ENCODE results near the gene NAA15. TPM values are rescaled to one million over a fixed set of nuclear protein-coding genes. Genes with fewer than 3 reads are reported as not detected.
"Not testable (repeated sequence)": the region's sequence is repeated elsewhere in the genome, so short reads cannot be mapped to it uniquely, and the experiment has no call there.

Gene NAA15
- 6.4 TPM for total RNA-seq

DNA sequence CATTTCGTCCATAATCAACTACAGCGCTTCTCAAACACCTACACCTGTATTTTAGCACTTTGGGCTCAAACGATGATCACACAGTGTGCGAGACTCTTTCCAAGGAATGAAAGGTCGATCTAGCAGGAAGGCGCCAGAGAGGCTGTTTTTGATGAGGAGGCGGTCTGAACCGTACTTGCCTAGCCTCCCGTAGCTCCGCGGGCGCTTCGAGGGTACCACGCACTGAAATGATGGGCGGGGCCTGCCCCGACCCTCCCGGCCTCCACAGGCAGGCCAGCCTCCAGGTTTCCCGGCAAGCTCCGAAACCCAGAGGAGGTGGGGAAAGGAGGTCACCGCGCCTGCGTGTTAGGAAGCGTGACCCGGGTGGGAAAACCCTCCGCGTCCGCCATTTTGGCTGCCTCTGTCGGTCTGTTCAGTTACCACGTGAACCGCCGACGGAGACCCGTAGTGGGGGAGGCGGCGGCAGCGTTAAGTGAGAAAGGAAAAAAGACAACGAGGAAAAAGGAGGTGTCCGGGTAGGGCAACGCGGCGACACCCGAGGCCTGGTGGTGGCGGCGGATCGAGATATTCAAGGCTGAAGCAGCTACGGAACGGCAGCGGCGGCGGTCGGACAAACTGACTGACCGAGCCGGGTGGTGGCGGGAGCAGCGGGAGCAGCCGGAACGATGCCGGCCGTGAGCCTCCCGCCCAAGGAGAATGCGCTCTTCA, at the start of gene NAA15:
Gene NAA15 (plus strand): TSS at position 393 of the 708 bp plus-strand sequence. CDS start 273 bp downstream, at position 666.
- peak within 1 kb of the TSS; percentile 78 to 99 for H3K4me3 ChIP-seq
- H3K27ac ChIP-seq, result peak within 1 kb of the TSS; percentile 92 to 95
- intact Hi-C loops (cut with DNase I), result loop anchor here (1.0 to 5.0 kb wide), 4 partner anchors 123 to 1921 kb away; partner anchors contain the start of gene ZNF330
- no peaks in the 10 kb centered on the region for H3K36me3 ChIP-seq
- no peaks in the 10 kb centered on the region for H3K9me3 ChIP-seq
- TF ChIP-seq, protein P1, sequence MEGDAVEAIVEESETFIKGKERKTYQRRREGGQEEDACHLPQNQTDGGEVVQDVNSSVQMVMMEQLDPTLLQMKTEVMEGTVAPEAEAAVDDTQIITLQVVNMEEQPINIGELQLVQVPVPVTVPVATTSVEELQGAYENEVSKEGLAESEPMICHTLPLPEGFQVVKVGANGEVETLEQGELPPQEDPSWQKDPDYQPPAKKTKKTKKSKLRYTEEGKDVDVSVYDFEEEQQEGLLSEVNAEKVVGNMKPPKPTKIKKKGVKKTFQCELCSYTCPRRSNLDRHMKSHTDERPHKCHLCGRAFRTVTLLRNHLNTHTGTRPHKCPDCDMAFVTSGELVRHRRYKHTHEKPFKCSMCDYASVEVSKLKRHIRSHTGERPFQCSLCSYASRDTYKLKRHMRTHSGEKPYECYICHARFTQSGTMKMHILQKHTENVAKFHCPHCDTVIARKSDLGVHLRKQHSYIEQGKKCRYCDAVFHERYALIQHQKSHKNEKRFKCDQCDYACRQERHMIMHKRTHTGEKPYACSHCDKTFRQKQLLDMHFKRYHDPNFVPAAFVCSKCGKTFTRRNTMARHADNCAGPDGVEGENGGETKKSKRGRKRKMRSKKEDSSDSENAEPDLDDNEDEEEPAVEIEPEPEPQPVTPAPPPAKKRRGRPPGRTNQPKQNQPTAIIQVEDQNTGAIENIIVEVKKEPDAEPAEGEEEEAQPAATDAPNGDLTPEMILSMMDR (IDR thresholded peaks at IDR 0.05), result no peak
- no peaks in the 10 kb centered on the region for H3K27me3 ChIP-seq
- H3K4me1 ChIP-seq, result peaks cover 3 to 34% of the 10 kb centered on the region in 2 donors
- DNase-seq (ENCODE audit: low spot score in 2 of 2), result peak; percentile 93 to 99

DNA sequence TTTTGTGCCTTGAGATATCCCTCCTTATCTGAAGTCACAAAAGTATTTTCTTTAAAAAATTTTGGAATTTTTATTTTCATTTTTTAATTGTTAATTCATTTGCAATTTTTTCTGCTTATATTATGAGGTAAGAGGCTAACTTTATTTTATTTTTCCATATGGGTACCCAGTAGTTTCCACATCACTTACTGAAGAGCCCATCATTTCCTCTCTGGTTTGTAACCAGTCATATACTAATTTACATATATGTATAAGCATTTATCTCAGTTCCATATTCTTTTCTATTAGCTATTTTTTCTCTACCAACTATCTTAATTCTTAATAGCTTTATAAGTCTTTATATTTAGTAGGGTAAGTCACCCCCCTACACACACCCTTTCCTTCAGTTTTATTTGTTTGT, 48.3 kb upstream of the NAA15 start:
- no peaks in the 10 kb centered on the region for H3K27me3 ChIP-seq
- no peak for DNase-seq (ENCODE audit: low spot score in 2 of 2)
- H3K4me1 ChIP-seq, result peaks cover 2 to 4% of the 10 kb centered on the region in 2 donors
- H3K9me3 ChIP-seq, result no peaks in the 10 kb centered on the region
- no peak overlapping the region for H3K4me3 ChIP-seq
- intact Hi-C loops (cut with DNase I), result no loop called here
- TF ChIP-seq, protein P1 (IDR thresholded peaks at IDR 0.05), result no peak
- no peaks in the 10 kb centered on the region for H3K36me3 ChIP-seq
- no peak overlapping the region for H3K27ac ChIP-seq

DNA sequence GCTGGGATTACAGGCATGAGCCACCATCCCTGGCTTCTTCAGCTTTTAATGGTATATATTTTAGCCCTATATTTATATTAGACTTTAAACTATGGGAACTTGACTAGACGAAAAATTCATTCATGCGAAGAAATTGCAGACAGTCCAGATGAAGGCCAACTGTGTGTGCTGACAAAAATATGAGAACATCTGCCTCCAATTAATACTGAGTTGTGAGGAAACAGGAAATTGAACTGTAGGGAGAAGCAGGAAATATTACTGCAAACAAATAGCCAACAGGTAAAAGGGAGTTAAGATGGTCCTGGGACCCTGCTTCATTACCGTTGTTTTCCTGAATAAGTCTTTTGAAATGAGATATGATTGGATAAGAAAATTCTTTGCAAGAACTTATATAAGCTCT, 47.6 kb upstream of the NAA15 start:
- no peak for DNase-seq (ENCODE audit: low spot score in 2 of 2)
- TF ChIP-seq, protein P1 (IDR thresholded peaks at IDR 0.05), result no peak
- H3K36me3 ChIP-seq, result no peaks in the 10 kb centered on the region
- H3K4me1 ChIP-seq, result peaks cover 2 to 4% of the 10 kb centered on the region in 2 donors
- intact Hi-C loops (cut with DNase I), result no loop called here
- no peak overlapping the region for H3K4me3 ChIP-seq
- no peaks in the 10 kb centered on the region for H3K27me3 ChIP-seq
- H3K9me3 ChIP-seq, result no peaks in the 10 kb centered on the region
- no peak overlapping the region for H3K27ac ChIP-seq

DNA sequence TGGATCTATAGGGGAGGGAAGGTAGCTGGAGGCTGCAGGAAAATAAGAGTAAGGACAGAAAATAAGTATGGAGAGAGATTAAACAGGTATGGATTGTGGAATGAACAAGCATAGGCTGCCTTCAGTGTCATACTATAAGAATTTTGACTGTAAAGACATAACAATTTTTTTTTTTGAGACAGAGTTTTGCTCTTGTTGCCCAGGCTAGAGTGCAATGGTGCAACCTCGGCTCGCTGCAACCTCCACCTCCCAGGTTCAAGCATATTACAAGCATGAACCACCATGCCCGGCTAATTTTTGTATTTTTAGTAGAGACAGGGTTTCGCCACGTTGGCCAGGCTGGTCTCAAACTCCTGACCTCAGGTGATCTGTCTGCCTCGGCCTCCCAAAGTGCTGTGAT, 45.7 kb upstream of the NAA15 start:
- H3K4me3 ChIP-seq; DNase-seq (ENCODE audit: low spot score in 2 of 2); H3K27ac ChIP-seq; intact Hi-C loops (cut with DNase I); H3K4me1 ChIP-seq; H3K36me3 ChIP-seq; H3K9me3 ChIP-seq; H3K27me3 ChIP-seq: not testable (repeated sequence)

DNA sequence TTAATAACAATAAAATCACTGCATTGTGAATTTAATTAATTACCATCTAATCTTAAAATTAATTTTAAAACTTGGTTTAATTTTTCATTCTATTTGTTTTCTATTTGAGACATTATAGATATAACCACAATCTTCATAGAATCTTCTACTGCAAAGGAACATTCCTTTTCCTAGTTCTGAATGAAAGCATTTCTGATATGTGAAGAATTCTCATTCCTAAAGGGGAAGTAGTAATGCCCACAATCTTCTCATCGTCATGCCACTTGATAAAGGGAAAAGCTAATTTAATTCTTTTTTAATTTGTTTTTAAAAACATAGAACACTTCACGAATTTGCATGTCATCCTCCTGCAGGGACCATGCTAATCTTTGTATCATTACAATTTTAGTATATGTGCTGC, 45.0 kb upstream of the NAA15 start:
- H3K36me3 ChIP-seq, result no peaks in the 10 kb centered on the region
- no peaks in the 10 kb centered on the region for H3K4me1 ChIP-seq
- H3K27ac ChIP-seq, result no peak overlapping the region
- H3K4me3 ChIP-seq, result no peak overlapping the region
- intact Hi-C loops (cut with DNase I), result no loop called here
- no peak for DNase-seq (ENCODE audit: low spot score in 2 of 2)
- H3K9me3 ChIP-seq, result no peaks in the 10 kb centered on the region
- TF ChIP-seq, protein P1 (IDR thresholded peaks at IDR 0.05), result no peak
- H3K27me3 ChIP-seq, result no peaks in the 10 kb centered on the region

DNA sequence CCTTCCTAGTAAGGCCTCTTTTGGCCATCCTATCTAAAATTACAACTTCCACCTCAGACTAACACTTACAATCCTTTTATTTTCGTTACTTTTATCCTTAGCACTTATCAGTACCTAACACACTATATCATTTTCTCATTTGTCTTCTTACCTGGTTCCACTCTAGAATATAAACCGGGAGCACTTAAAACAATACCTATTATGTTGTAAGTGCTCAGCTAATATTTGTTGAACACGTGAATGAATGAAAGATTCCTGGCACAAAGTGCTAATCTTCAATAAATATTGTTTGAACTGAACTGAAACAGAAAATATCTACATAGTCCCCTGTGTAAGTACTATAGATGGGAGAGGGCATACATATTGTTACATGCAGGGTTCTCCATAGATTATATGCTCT, 35.7 kb upstream of the NAA15 start:
- no peaks in the 10 kb centered on the region for H3K9me3 ChIP-seq
- no peak overlapping the region for H3K4me3 ChIP-seq
- TF ChIP-seq, protein P1 (IDR thresholded peaks at IDR 0.05), result no peak
- peaks cover 0 to 4% of the 10 kb centered on the region in 2 donors for H3K4me1 ChIP-seq
- DNase-seq (ENCODE audit: low spot score in 2 of 2), result no peak
- no peaks in the 10 kb centered on the region for H3K36me3 ChIP-seq
- intact Hi-C loops (cut with DNase I), result no loop called here
- no peaks in the 10 kb centered on the region for H3K27me3 ChIP-seq
- H3K27ac ChIP-seq, result no peak overlapping the region

Data from ascending aorta (tissue), 2 donors.